Right cardiac atrium (tissue), 5 donors: ENCODE measurements around the gene ANKRD55. TPM values are rescaled to one million over a fixed set of nuclear protein-coding genes. Genes with fewer than 3 reads are reported as not detected.
"Not testable (repeated sequence)": the region's sequence is repeated elsewhere in the genome, so short reads cannot be mapped to it uniquely, and the experiment has no call there.

Experiments used
- ATAC-seq, 2 donors: fragments of 200-7000 bp; cut with Tn5 transposase; one replicate each; pipeline versions ENCODE4 v1.8.0 to v1.9.1; 2020; ENCODE audit warnings: moderate library complexity in 2 of 2, mild to moderate bottlenecking in 1 of 2
- DNase-seq, 3 donors: peaks; one replicate each; pipeline ENCODE4 v3.0.0-alpha.2; 2020
- H3K27ac ChIP-seq: one replicate; pipeline ENCODE4 v1.5.1; 2013; ENCODE audit warnings: mild to moderate bottlenecking, low read length, control low read depth, moderate library complexity
- H3K27me3 ChIP-seq: one replicate; pipeline ENCODE4 v1.6.1; 2013; ENCODE audit not compliant: control insufficient read depth, insufficient read depth
- H3K4me1 ChIP-seq: one replicate; pipeline ENCODE4 v1.6.1; 2013; ENCODE audit warnings: low read length; ENCODE audit not compliant: control insufficient read depth, insufficient read depth
- H3K4me3 ChIP-seq: one replicate; pipeline ENCODE4 v1.5.1; 2013; ENCODE audit warnings: low read length, control low read depth
- H3K9me3 ChIP-seq: one replicate; pipeline ENCODE4 v1.6.1; 2013; ENCODE audit warnings: low read length; ENCODE audit not compliant: control insufficient read depth
- WGBS: extraction: QIAGEN DNeasy Blood & Tissue Kit; methylation state at CpG from one replicate; pipeline ENCODE4 v1.1.7; 2013; 5-methylcytosine and 5-hydroxymethylcytosine counted together
- intact Hi-C, 4 donors: fragments of 100-400 bp; cut with DNase I; formaldehyde crosslinking; loops; one replicate each; pipeline versions ENCODE4 v1.11.0 to v1.14.0; 2022 to 2023
- polyA plus RNA-seq: library from polyadenylated mRNA; stranded (reverse); fragments of 200-250 nt; gene quantifications from one replicate; pipeline ENCODE4 v1.2.3, GENCODE V29; 2013
- total RNA-seq, 4 donors: library from RNA; stranded (reverse); fragmentation: NEBNext Ultra II Directional; extraction: Animal tissue kit (Norgen Biotek cat#: 25700); gene quantifications; one replicate each; pipeline ENCODE4 v1.2.1, GENCODE V29; 2021
- donor health status: healthy with polysubstance abuse.
- donor health status: DM: no; HTN: yes; CAD: no.
- donor health status: DM: no; HTN: no; CAD: no.
- donor health status: DM: no; HTN: yes; CAD: no; lungs with severe emphysema.
- donor health status: DM: yes; HTN: yes; CAD: no.

The ANKRD55 gene
- total and polyA plus RNA-seq, 5 donors: 0.09 to 0.21 (median 0.20) TPM; not detected in 2

- H3K4me1 ChIP-seq: no peaks in the 10 kb centered on the region
- H3K27ac ChIP-seq: no peak overlapping the region
- DNase-seq (peak in 1 of 3 donors; percentile 39), ATAC-seq (peak; percentile 62 to 81)
- intact Hi-C loops: no loop called here
- WGBS: 74% methylated on average over 9 of the region's 9 CpGs
- no peak overlapping the region for H3K4me3 ChIP-seq
- no peaks in the 10 kb centered on the region for H3K27me3 ChIP-seq
- H3K9me3 ChIP-seq: no peaks in the 10 kb centered on the region
Observed at GRCh38 chr5:56116599-56117141, 116.5 kb downstream of the ANKRD55 start.

- Histone ChIP-seq H3K4me1 (no peaks in the 10 kb centered on the region), H3K27me3 (no peaks in the 10 kb centered on the region), H3K9me3 (no peaks in the 10 kb centered on the region), H3K27ac (no peak overlapping the region), H3K4me3 (no peak overlapping the region)
- WGBS: 95% methylated on average over 4 of the region's 4 CpGs
- intact Hi-C loops: no loop called here
- ATAC-seq: no peak
- no peak for DNase-seq
Observed at GRCh38 chr5:56115589-56115988, 117.5 kb downstream of the ANKRD55 start.

- DNase-seq (no peak), ATAC-seq (no peak)
- 88% methylated on average over 11 of the region's 11 CpGs for WGBS
- no peak overlapping the region for H3K4me3 ChIP-seq
- H3K27ac ChIP-seq: no peak overlapping the region
- no peaks in the 10 kb centered on the region for H3K27me3 ChIP-seq
- intact Hi-C loops: no loop called here
- no peaks in the 10 kb centered on the region for H3K9me3 ChIP-seq
- no peaks in the 10 kb centered on the region for H3K4me1 ChIP-seq
Observed at GRCh38 chr5:56112526-56113121, 120.5 kb downstream of the ANKRD55 start.

GRCh38 chr5:56111404-56111781 lies 121.7 kb downstream of the ANKRD55 start:
- DNase-seq: no peak
- Histone ChIP-seq H3K27me3 (no peaks in the 10 kb centered on the region), H3K4me1 (no peaks in the 10 kb centered on the region), H3K27ac (no peak overlapping the region), H3K4me3 (no peak overlapping the region), H3K9me3 (no peaks in the 10 kb centered on the region)
- WGBS: 91% methylated on average over 9 of the region's 9 CpGs
- ATAC-seq: no peak
- intact Hi-C loops: no loop called here

GRCh38 chr5:56110646-56111403 lies 122.3 kb downstream of the ANKRD55 start:
- no peak overlapping the region for H3K4me3 ChIP-seq
- no peaks in the 10 kb centered on the region for H3K9me3 ChIP-seq
- 87% methylated on average over 6 of the region's 6 CpGs for WGBS
- ATAC-seq (no peak), DNase-seq (no peak)
- H3K4me1 ChIP-seq: no peaks in the 10 kb centered on the region
- H3K27me3 ChIP-seq: no peaks in the 10 kb centered on the region
- H3K27ac ChIP-seq: no peak overlapping the region
- intact Hi-C loops: no loop called here

DNA sequence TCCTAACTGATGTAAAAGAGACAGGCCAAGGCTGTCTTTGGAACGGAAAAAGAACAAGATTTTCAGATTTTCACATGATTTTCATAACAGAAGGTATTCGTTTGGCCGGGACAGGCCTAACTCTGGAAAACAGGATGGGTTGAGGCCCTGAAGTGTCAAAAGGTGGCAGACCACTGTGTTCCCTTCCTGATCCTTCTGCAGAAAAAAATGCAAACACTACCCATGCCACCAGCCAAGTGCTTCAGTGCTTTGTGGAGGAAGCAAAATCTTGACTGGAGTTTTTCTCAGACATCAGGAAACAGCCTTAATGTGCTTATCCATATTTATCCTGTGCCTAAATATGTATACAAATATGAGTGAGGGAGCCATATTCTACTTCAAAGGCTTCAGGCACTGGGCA lies 124.9 kb downstream of the ANKRD55 start:
- peak; percentile 81 to 84 for ATAC-seq
- H3K4me1 ChIP-seq: peaks cover 2% of the 10 kb centered on the region
- no peaks in the 10 kb centered on the region for H3K27me3 ChIP-seq
- intact Hi-C loops: loop anchor here in 1 of 4 donors (10.0 kb wide), 1 partner anchor 63 kb away; no protein-coding TSS in a partner anchor
- H3K27ac ChIP-seq: no peak overlapping the region
- WGBS: 69% methylated on average over 3 of the region's 3 CpGs
- H3K4me3 ChIP-seq: no peak overlapping the region
- no peaks in the 10 kb centered on the region for H3K9me3 ChIP-seq
- DNase-seq: no peak

DNA sequence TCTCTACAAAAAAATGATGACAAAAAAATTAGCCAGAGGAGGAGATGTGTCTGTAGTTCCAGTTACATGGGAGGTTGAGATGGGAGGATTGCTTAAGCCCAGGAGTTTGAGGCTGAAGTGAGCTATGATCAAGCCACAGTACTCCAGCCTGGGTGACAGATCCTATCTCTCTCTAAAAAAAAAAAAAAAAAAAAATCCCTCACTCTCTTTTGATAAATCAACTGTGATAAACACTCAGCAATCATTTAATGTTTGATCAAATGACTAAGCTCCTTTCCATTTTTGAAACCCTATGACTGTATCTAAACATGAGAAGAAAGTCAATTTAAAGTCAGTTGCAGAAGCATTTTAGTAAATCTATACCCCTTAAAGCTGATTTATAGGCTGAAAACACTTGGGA lies 126.3 kb downstream of the ANKRD55 start:
- Histone ChIP-seq H3K27me3 (no peaks in the 10 kb centered on the region), H3K4me3 (no peak overlapping the region), H3K9me3 (no peaks in the 10 kb centered on the region), H3K27ac (no peak overlapping the region), H3K4me1 (peaks cover 2% of the 10 kb centered on the region)
- intact Hi-C loops: loop anchor here in 1 of 4 donors (10.0 kb wide), 1 partner anchor 62 kb away; no protein-coding TSS in a partner anchor
- DNase-seq (no peak), ATAC-seq (no peak)

- no peak overlapping the region for H3K4me3 ChIP-seq
- no peak overlapping the region for H3K27ac ChIP-seq
- ATAC-seq: peak in 1 of 2 donors; percentile 62
- H3K9me3 ChIP-seq: no peaks in the 10 kb centered on the region
- no peaks in the 10 kb centered on the region for H3K27me3 ChIP-seq
- DNase-seq: no peak
- intact Hi-C loops: loop anchor here in 1 of 4 donors (10.0 kb wide), 1 partner anchor 61 kb away; no protein-coding TSS in a partner anchor
- peaks cover 2% of the 10 kb centered on the region for H3K4me1 ChIP-seq
- WGBS: 65% methylated on average over 6 of the region's 6 CpGs
Observed at GRCh38 chr5:56105511-56106291, 127.4 kb downstream of the ANKRD55 start.

GRCh38 chr5:56102889-56103288 lies 130.2 kb downstream of the ANKRD55 start:
- 53% methylated on average over 1 of the region's 1 CpG for WGBS
- Histone ChIP-seq H3K4me3 (no peak overlapping the region), H3K27ac (no peak overlapping the region), H3K4me1 (peaks cover 8% of the 10 kb centered on the region), H3K9me3 (no peaks in the 10 kb centered on the region), H3K27me3 (no peaks in the 10 kb centered on the region)
- DNase-seq: no peak
- intact Hi-C loops: loop anchor here in 1 of 4 donors (10.0 kb wide), 1 partner anchor 58 kb away; no protein-coding TSS in a partner anchor
- ATAC-seq: no peak

- ATAC-seq, H3K9me3 ChIP-seq, H3K4me3 ChIP-seq, H3K27me3 ChIP-seq, H3K4me1 ChIP-seq, H3K27ac ChIP-seq, DNase-seq: not testable (repeated sequence)
- WGBS: 89% methylated on average over 9 of the region's 9 CpGs
- intact Hi-C loops: loop anchor here in 1 of 4 donors (10.0 kb wide), 1 partner anchor 57 kb away; no protein-coding TSS in a partner anchor
Observed at GRCh38 chr5:56102207-56102606, 130.9 kb downstream of the ANKRD55 start.
